K562 (cell line): ENCODE measurements around the gene CRYBG2. TPM values are rescaled to one million over a fixed set of nuclear protein-coding genes. Genes with fewer than 3 reads are reported as not detected.

ENCODE experiments used
- ATAC-seq: fragments of 200-7000 bp; cut with Tn5 transposase; 3 replicates; pipeline ENCODE4 v1.9.1; 2020; ENCODE audit warnings: moderate library complexity
- BruUV-seq: library from RNA; stranded (reverse); fragments of 400-500 nt; replicated peaks from 2 replicates; lab custom pipeline; 2021; lab: Mats Ljungman, UMichigan
- CTCF ChIA-PET: fragments of 300-600 bp; formaldehyde crosslinking; extraction: SDS; loops from one replicate; lab custom pipeline; 2021; ENCODE audit warnings: low intra/inter-chr PET ratio; lab: Yijun Ruan, JAX
- POLR2A ChIA-PET: fragments of 300-600, 350-650 bp; sonication (Branson Sonifier 250); formaldehyde crosslinking; extraction: SDS; loops from one replicate; lab custom pipeline; 2021; ENCODE audit warnings: antibody characterized with exemption, inconsistent platforms; lab: Yijun Ruan, JAX
- DNase-seq, 4 experiments: peaks; one replicate each; pipeline versions ENCODE4 v3.0.0 to v3.0.0-alpha.2; 2011 to 2018; ENCODE audit warnings: low spot score in 3 of 4, mixed read lengths in 3 of 4; ENCODE audit errors: extremely low read depth in 1 of 4
- FAIRE-seq: peaks from 2 replicates; lab custom pipeline; 2011; peaks lifted over from hg19 to GRCh38; lab: Jason Lieb, UNC
- H2AFZ ChIP-seq: 2 replicates; pipeline ENCODE4 v1.6.0; 2011; ENCODE audit warnings: low read depth, low read length, control low read depth, inconsistent platforms
- H3K27ac ChIP-seq: fragments of 200-600 bp; 3 replicates; pipeline ENCODE4 v1.8.0; 2011; ENCODE audit warnings: low read depth, mild to moderate bottlenecking, control low read depth, inconsistent platforms, low read length, moderate library complexity, mixed read lengths; ENCODE audit errors: extremely low read depth
- H3K27me3 ChIP-seq, 2 experiments: fragments of 300-600 bp in 1 of 2; 2 replicates in 1 of 2; 3 replicates in 1 of 2; pipeline versions ENCODE4 v1.6.0 to v1.8.0; 2011; ENCODE audit warnings: inconsistent platforms in 2 of 2, low read length in 2 of 2, mild to moderate bottlenecking in 1 of 2, mixed read lengths in 1 of 2, moderate library complexity in 1 of 2; ENCODE audit not compliant: control insufficient read depth in 2 of 2, insufficient read depth in 2 of 2
- H3K36me3 ChIP-seq: fragments of 300-600 bp; 3 replicates; pipeline ENCODE4 v1.8.0; 2011; ENCODE audit warnings: mild to moderate bottlenecking, low read length, inconsistent platforms; ENCODE audit not compliant: control insufficient read depth, insufficient read depth
- H3K4me1 ChIP-seq, 2 experiments: fragments of 200-600 bp in 1 of 2; replicated peaks in 1 of 2; 2 replicates in 1 of 2; 3 replicates in 1 of 2; pipeline versions ENCODE4 v1.5.1 to v1.8.0; 2011; ENCODE audit warnings: inconsistent platforms in 2 of 2, low read length in 2 of 2, mild to moderate bottlenecking in 1 of 2, mixed read lengths in 1 of 2, moderate library complexity in 1 of 2; ENCODE audit not compliant: control insufficient read depth in 2 of 2, insufficient read depth in 2 of 2
- H3K4me2 ChIP-seq: 2 replicates; pipeline ENCODE4 v1.6.1; 2011; ENCODE audit warnings: low read length, control low read depth, inconsistent platforms, mixed read lengths; ENCODE audit not compliant: insufficient read depth
- H3K4me3 ChIP-seq: fragments of 200-600 bp; sonication (generic), shearing (Covaris generic); 2 replicates; pipeline ENCODE4 v1.5.1; 2016; ENCODE audit warnings: control low read depth, inconsistent platforms
- H3K79me2 ChIP-seq: fragments of 200-600 bp; 3 replicates; pipeline ENCODE4 v1.8.0; 2011; ENCODE audit warnings: low read length, inconsistent platforms; ENCODE audit not compliant: control insufficient read depth, insufficient read depth
- H3K9ac ChIP-seq, 2 experiments: 2 replicates each; pipeline versions ENCODE4 v1.6.0 to v1.6.1; 2011; ENCODE audit warnings: low read depth in 2 of 2, low read length in 2 of 2, control low read depth in 1 of 2, inconsistent platforms in 1 of 2, mild to moderate bottlenecking in 1 of 2, mixed read lengths in 1 of 2; ENCODE audit not compliant: insufficient read depth in 1 of 2
- H3K9me1 ChIP-seq: one replicate; pipeline ENCODE4 v1.6.0; 2011; ENCODE audit warnings: inconsistent platforms, mild to moderate bottlenecking, low read length, moderate library complexity; ENCODE audit not compliant: control insufficient read depth, insufficient read depth
- H3K9me3 ChIP-seq: replicated peaks from 2 replicates; pipeline ENCODE4 v1.5.1; 2011; ENCODE audit warnings: low read depth, low read length, inconsistent platforms; ENCODE audit not compliant: control insufficient read depth, insufficient read depth
- H4K20me1 ChIP-seq: replicated peaks from 2 replicates; pipeline ENCODE4 v1.6.1; 2011; ENCODE audit warnings: low read length, inconsistent platforms, mixed read lengths; ENCODE audit not compliant: control insufficient read depth, insufficient read depth
- BCOR ChIP-seq: fragments of 450-650 bp; IDR thresholded peaks from 2 replicates; pipeline ENCODE4 v1.6.1; 2016
- CEBPG ChIP-seq, 3 experiments: fragments of 200-800 bp in 1 of 3; sonication (Bioruptor generic) in 1 of 3; sonication (generic) in 1 of 3; formaldehyde crosslinking in 1 of 3; IDR thresholded peaks in 2 of 3; conservative IDR thresholded peaks in 1 of 3; 2 replicates each; pipeline versions ENCODE4 v1.6.1 to v1.8.0; 2016 to 2022; ENCODE audit warnings: missing compliant biosample characterization in 2 of 3, missing genetic modification characterization in 2 of 3, mild to moderate bottlenecking in 1 of 3, missing genetic modification reagents in 1 of 3
- DACH1 ChIP-seq: fragments of 450-650 bp; IDR thresholded peaks from 2 replicates; pipeline ENCODE4 v1.6.1; 2018; ENCODE audit not compliant: partially characterized antibody
- HDAC2 ChIP-seq: fragments of 450-650 bp; IDR thresholded peaks from 2 replicates; pipeline ENCODE4 v1.6.1; 2016; ENCODE audit warnings: mild to moderate bottlenecking
- NFE2 ChIP-seq: IDR thresholded peaks from 2 replicates; pipeline ENCODE4 v1.6.1; 2014; ENCODE audit warnings: antibody characterized with exemption, low read depth
- NR2F6 ChIP-seq: fragments of 450-650 bp; formaldehyde crosslinking; IDR thresholded peaks from 2 replicates; pipeline ENCODE4 v1.4.0; 2020; ENCODE audit warnings: mild to moderate bottlenecking
- RBM25 ChIP-seq: fragments of 200-400 bp; formaldehyde crosslinking; IDR thresholded peaks from 2 replicates; pipeline ENCODE4 v1.6.1; 2018; ENCODE audit warnings: low read length, low read depth, moderate library complexity; ENCODE audit not compliant: severe bottlenecking
- SIN3A ChIP-seq, 2 experiments: fragments of 150-350 bp in 1 of 2; IDR thresholded peaks; 2 replicates each; pipeline ENCODE4 v1.6.1; 2011 to 2016; ENCODE audit warnings: borderline replicate concordance in 2 of 2, low read depth in 2 of 2, low read length in 2 of 2, mild to moderate bottlenecking in 2 of 2, moderate library complexity in 2 of 2; ENCODE audit not compliant: control insufficient read depth in 1 of 2
- SPI1 ChIP-seq: IDR thresholded peaks from 2 replicates; pipeline ENCODE4 v1.6.1; 2011; ENCODE audit warnings: low read depth, low read length, control low read depth, borderline replicate concordance
- TCF7L2 ChIP-seq: fragments of 150-350 bp; IDR thresholded peaks from 2 replicates; pipeline ENCODE4 v1.6.1; 2016; ENCODE audit warnings: low read depth, mild to moderate bottlenecking, low read length, moderate library complexity
- ZBTB1 ChIP-seq: sonication (generic); formaldehyde crosslinking; IDR thresholded peaks from 2 replicates; pipeline ENCODE4 v1.8.1; 2023; ENCODE audit warnings: missing genetic modification reagents, low read depth, mild to moderate bottlenecking, borderline replicate concordance
- ZNF121 ChIP-seq: sonication (generic); formaldehyde crosslinking; conservative IDR thresholded peaks from 2 replicates; pipeline ENCODE4 v1.8.0; 2022; ENCODE audit warnings: missing genetic modification reagents
- ZNF764 ChIP-seq: fragments of 250-450 bp; sonication (Bioruptor Pico); IDR thresholded peaks from 2 replicates; pipeline ENCODE4 v1.4.0; 2020; ENCODE audit warnings: low read depth, mild to moderate bottlenecking, moderate library complexity
- WGBS: fragments of 100-300 bp; shearing (Covaris generic); methylation state at CpG from one replicate; pipeline ENCODE4 v1.1.6; 2016; ENCODE audit warnings: low coverage, mixed read lengths; ENCODE audit not compliant: insufficient coverage; ENCODE audit errors: missing lambda C conversion rate; 5-methylcytosine and 5-hydroxymethylcytosine counted together
- in situ Hi-C: fragments of 300-500 bp; cut with MboI; formaldehyde crosslinking; loops from 4 replicates; pipeline ENCODE4 v1.15.0; 2018; ENCODE audit warnings: inconsistent platforms, mixed read lengths
- intact Hi-C: fragments of 100-400 bp; cut with micrococcal nuclease; formaldehyde crosslinking; loops from 2 replicates; pipeline ENCODE4 v1.14.2; 2022
- polyA plus RNA-seq, 8 experiments: library from polyadenylated mRNA; depleted of rRNA in 4 of 8; stranded (reverse) in 5 of 8; unstranded in 3 of 8; fragments of >200 nt; fragmentation: Nextera tagmentation in 2 of 8; fragmentation: Illumina TruSeq in 1 of 8; extraction: Ambion mirVana in 2 of 8; extraction: Trizol in 1 of 8; gene quantifications; 2 replicates each; pipeline versions ENCODE4 v1.2.1 to v1.2.3, GENCODE V29; 2011 to 2014; ENCODE audit warnings: inconsistent platforms in 1 of 8, missing spikeins in 1 of 8
- total RNA-seq, 7 experiments: library from RNA; depleted of rRNA in 6 of 7; stranded (reverse); fragments of >200 nt in 6 of 7; fragmentation: Illumina TruSeq in 2 of 7; extraction: Trizol in 2 of 7; gene quantifications; 2 replicates each; pipeline versions ENCODE4 v1.2.1 to v1.2.3, GENCODE V29; 2011 to 2021; ENCODE audit warnings: low replicate concordance in 1 of 7
- TF ChIP-seq, protein P1 (sequence below): fragments of 250-450 bp; sonication (Bioruptor Pico); IDR thresholded peaks from 2 replicates; pipeline ENCODE4 v1.8.0; 2021; ENCODE audit warnings: borderline replicate concordance, mild to moderate bottlenecking, moderate library complexity; ENCODE audit not compliant: poor library complexity, severe bottlenecking

The CRYBG2 gene
- total and polyA plus RNA-seq, 9 of the 15 experiments (the other 6 are each of a cell fraction or from before 2014, with no cell fraction given) = 0.39 to 8.5 (median 3.7) TPM

DNA sequence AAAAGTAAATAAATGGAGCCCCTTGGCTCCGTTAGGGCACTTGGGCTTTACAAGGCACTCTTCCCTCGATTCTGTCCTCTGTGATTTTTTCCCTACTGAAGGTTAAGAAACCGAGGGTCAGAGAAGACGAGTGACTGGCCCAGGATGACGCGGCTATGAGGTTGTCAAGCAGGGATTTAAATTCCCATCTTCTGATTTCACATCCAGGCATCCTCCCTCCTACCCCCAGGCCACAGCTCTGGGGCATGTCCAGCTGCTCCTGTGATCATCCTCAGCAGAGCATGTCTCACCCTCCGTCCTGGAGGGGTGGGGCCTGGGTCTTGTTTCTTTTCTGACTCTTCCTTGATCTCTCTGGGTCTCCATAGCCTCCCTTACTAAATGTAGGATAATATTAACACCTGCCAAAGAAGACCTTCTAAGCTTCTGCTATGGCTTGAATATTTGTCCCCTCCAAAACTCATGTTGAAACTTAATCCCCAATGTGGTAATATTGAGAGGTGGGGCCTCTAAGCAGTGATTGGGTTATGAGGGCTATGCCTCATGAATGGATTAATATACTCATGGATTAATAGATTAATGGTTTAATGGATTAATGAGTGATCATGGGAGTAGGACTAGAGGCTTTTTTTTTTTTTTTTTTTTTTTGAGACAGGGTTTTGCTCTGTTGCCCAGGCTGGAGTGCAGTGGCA is 4.6 kb downstream of the CRYBG2 start:
- no peak for ATAC-seq
- TF ChIP-seq DACH1 = peak; percentile 50
- TF ChIP-seq HDAC2 = no peak
- Histone ChIP-seq H3K27me3 (no peaks in the 10 kb centered on the region), H3K9ac (no peak overlapping the region), H3K27ac (no peak overlapping the region), H3K4me1 (peaks cover 23 to 35% of the 10 kb centered on the region in 2 experiments), H4K20me1 (no peaks in the 10 kb centered on the region), H3K79me2 (no peaks in the 10 kb centered on the region), H2AFZ (no peak overlapping the region), H3K9me3 (no peaks in the 10 kb centered on the region), H3K4me3 (no peak overlapping the region), H3K36me3 (no peaks in the 10 kb centered on the region), H3K9me1 (no peaks in the 10 kb centered on the region), H3K4me2 (no peak overlapping the region)
- no peak for DNase-seq
- ChIA-PET CTCF (no interaction called here), POLR2A (no interaction called here)
- FAIRE-seq = no peak
- WGBS = 59% methylated on average over 7 of the region's 7 CpGs
- intact Hi-C loops = no loop called here
- BruUV-seq = no TSS peak
- in situ Hi-C loops = no loop called here

DNA sequence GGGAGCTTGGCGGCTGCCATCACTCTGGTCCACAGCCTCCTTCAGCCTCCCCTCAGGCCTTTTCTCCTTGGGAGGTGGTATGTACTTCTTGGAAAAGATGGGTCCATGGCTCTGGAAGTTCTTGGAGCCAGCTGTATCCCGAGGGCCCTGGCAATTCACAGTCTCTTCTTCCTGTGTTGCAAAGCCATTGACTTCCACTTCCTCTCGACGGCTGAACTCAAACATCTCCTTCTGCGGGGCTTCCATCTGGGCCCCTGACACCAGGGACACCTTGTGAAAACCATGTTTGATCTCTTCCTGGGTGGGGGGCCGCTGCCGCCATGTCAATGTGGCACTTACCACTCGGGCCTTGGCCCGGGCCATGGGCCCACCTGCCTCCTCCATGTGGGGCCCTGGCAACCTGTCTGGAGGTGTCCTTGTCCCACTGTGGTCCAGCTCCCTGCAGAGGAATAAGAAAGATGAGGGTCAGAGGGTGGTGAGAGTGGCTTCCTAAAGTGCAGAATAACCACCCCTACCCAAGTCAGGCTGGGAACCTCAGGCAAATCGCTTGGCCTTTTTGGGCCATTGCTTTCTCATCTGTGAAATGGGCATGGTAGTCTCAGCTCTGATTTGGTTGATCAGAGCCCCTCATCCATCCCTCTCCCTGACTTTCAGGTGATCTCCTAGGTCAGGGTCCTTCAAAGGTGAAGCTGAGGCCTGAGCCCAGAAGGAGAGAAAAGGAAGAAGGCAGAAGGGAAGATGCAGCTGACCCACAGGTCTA is 7.5 kb downstream of the CRYBG2 start:
- H3K4me1 ChIP-seq = peaks cover 15 to 24% of the 10 kb centered on the region in 2 experiments
- H2AFZ ChIP-seq = no peak overlapping the region
- DNase-seq (no peak), ATAC-seq (no peak), FAIRE-seq (no peak)
- ChIA-PET POLR2A (interaction anchor here (0.8 to 4.0 kb wide), 6 partner anchors 9 to 416 kb away, joined by 3 to 24 read pairs (median 4); partner anchors contain the start of genes CD52 and CEP85), CTCF (no interaction called here)
- H3K27me3 ChIP-seq = no peaks in the 10 kb centered on the region
- no peaks in the 10 kb centered on the region for H4K20me1 ChIP-seq
- H3K27ac ChIP-seq = no peak overlapping the region
- H3K9me1 ChIP-seq = no peaks in the 10 kb centered on the region
- intact Hi-C loops (no loop called here), in situ Hi-C loops (no loop called here)
- no peaks in the 10 kb centered on the region for H3K79me2 ChIP-seq
- no TSS peak for BruUV-seq
- no peaks in the 10 kb centered on the region for H3K36me3 ChIP-seq
- no peaks in the 10 kb centered on the region for H3K9me3 ChIP-seq
- no peak overlapping the region for H3K4me2 ChIP-seq
- H3K9ac ChIP-seq = peak overlapping the region in 1 of 2 experiments; percentile 24; a peak in 1 of 4 replicates
- H3K4me3 ChIP-seq = no peak overlapping the region
- WGBS = 32% methylated on average over 10 of the region's 10 CpGs
- TF ChIP-seq NFE2 (no peak), CEBPG (CRISPR knock-in tag; IDR thresholded peaks at IDR 0.05) (no peak), CEBPG (tag; conservative IDR thresholded peaks at IDR 0.05 in 1 of 2, IDR thresholded peaks at IDR 0.05 in 1 of 2) (no peak), ZBTB1 (CRISPR knock-in tag) (no peak), SIN3A (IDR thresholded peaks at IDR 0.05; ENCODE audit: borderline replicate concordance in 2 of 2, control insufficient read depth in 1 of 2, low read depth in 2 of 2, low read length in 2 of 2) (no peak), TCF7L2 (no peak), BCOR (0 out of 2 replicates have a peak, but pooled peaks have one; percentile 23), NR2F6 (no peak), ZNF121 (peak; percentile 56), ZNF764 (CRISPR knock-in tag) (no peak), SPI1 (peak; percentile 51; the same call in 1 of the 2 replicates), RBM25 (peak; percentile 23)
- TF ChIP-seq, protein P1, sequence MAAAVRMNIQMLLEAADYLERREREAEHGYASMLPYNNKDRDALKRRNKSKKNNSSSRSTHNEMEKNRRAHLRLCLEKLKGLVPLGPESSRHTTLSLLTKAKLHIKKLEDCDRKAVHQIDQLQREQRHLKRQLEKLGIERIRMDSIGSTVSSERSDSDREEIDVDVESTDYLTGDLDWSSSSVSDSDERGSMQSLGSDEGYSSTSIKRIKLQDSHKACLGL (CRISPR knock-in tag) = no peak
